T-helper 1 cell treated with Interleukin-12 subunit alpha and Interleukin-12 subunit beta and Interleukin-4 antibody, amounts not matched to agents 30 ng/mL and 1 ng/mL, for 36 hours (primary cell): ENCODE data around the gene WDTC1. TPM values are rescaled to one million over a fixed set of nuclear protein-coding genes. Genes with fewer than 3 reads are reported as not detected.

Experiments used
- intact Hi-C: fragments of 100-400 bp; cut with micrococcal nuclease; formaldehyde crosslinking; loops from one replicate; pipeline ENCODE4 v1.15.1; 2024
- total RNA-seq: library from RNA; stranded (reverse); gene quantifications from 2 replicates; pipeline ENCODE4 v1.2.3, GENCODE V29; 2022

WDTC1 gene
- total RNA-seq, 1 donor from 2014 or later, result 31.6 TPM

GRCh38 chr1:27331922-27332321 lies 97.5 kb downstream of the WDTC1 start:
- intact Hi-C loops, result loop anchor here (1.0 kb wide), 3 partner anchors 11 to 272 kb away; partner anchors contain the start of gene AHDC1

- intact Hi-C loops, result loop anchor here (1.0 kb wide), 3 partner anchors 11 to 272 kb away; partner anchors contain the start of gene AHDC1
These were observed 98.3 kb downstream of the WDTC1 start for GRCh38 chr1:27332536-27333281.

GRCh38 chr1:27333717-27334279 lies 99.4 kb downstream of the WDTC1 start:
- intact Hi-C loops, result no loop called here

- intact Hi-C loops, result no loop called here
These were observed 101.3 kb downstream of the WDTC1 start for GRCh38 chr1:27335506-27336422.

GRCh38 chr1:27336756-27337155 lies 102.3 kb downstream of the WDTC1 start:
- intact Hi-C loops, result no loop called here

- intact Hi-C loops, result no loop called here
These were observed 104.3 kb downstream of the WDTC1 start for GRCh38 chr1:27338751-27339150.

- intact Hi-C loops, result no loop called here
These were observed 104.8 kb downstream of the WDTC1 start for GRCh38 chr1:27339213-27339612.

GRCh38 chr1:27341525-27342252 lies 107.3 kb downstream of the WDTC1 start, which contains the start of gene SYTL1:
SYTL1 (plus strand) TSS chr1:27342022; CDS start chr1:27345335, 3,313 bp downstream.
- intact Hi-C loops, result loop anchor here (1.0 to 5.0 kb wide), 5 partner anchors 8 to 649 kb away; partner anchors contain the start of gene GPR3

GRCh38 chr1:27342391-27342777 lies 108.0 kb downstream of the WDTC1 start:
- intact Hi-C loops, result loop anchor here (1.0 to 5.0 kb wide), 4 partner anchors 42 to 650 kb away; partner anchors contain the start of gene GPR3

- intact Hi-C loops, result loop anchor here (1.0 to 5.0 kb wide), 7 partner anchors 11 to 651 kb away; partner anchors contain the start of genes GPR3 and TMEM222
These were observed 108.6 kb downstream of the WDTC1 start for GRCh38 chr1:27342778-27343638.

GRCh38 chr1:27343639-27344025 lies 109.2 kb downstream of the WDTC1 start:
- intact Hi-C loops, result loop anchor here (1.0 to 5.0 kb wide), 5 partner anchors 11 to 651 kb away; partner anchors contain the start of gene TMEM222

GRCh38 chr1:27345272-27345671 lies 110.8 kb downstream of the WDTC1 start:
- intact Hi-C loops, result no loop called here

- intact Hi-C loops, result no loop called here
These were observed 111.9 kb downstream of the WDTC1 start for GRCh38 chr1:27346357-27346756.

- intact Hi-C loops, result no loop called here
These were observed 112.7 kb downstream of the WDTC1 start for GRCh38 chr1:27346991-27347624.

- intact Hi-C loops, result loop anchor here (1.0 kb wide), 1 partner anchor 8 kb away; no protein-coding TSS in a partner anchor
These were observed 114.7 kb downstream of the WDTC1 start for GRCh38 chr1:27348861-27349783.

GRCh38 chr1:27349784-27350662 lies 115.6 kb downstream of the WDTC1 start:
- intact Hi-C loops, result loop anchor here (1.0 kb wide), 1 partner anchor 9 kb away; no protein-coding TSS in a partner anchor
